GM23248 (cell line): ENCODE data around the gene TWIST1. TPM values are rescaled to one million over a fixed set of nuclear protein-coding genes. Genes with fewer than 3 reads are reported as not detected.
A peak's percentile ranks its signal among the peaks of the same experiment; 100 is the strongest.

Experiments used
- DNase-seq: peaks from one replicate; pipeline ENCODE4 v3.0.0-alpha.2; 2015
- H2AFZ ChIP-seq: fragments of 200-600 bp; sonication (generic); 2 replicates; pipeline ENCODE4 v1.6.1; 2016; ENCODE audit warnings: antibody characterized with exemption
- H3F3A ChIP-seq: fragments of 200-600 bp; sonication (generic); 2 replicates; pipeline ENCODE4 v1.6.1; 2016; ENCODE audit warnings: mild to moderate bottlenecking, antibody characterized with exemption, mixed run types; ENCODE audit not compliant: insufficient read depth
- H3K27ac ChIP-seq: fragments of 200-600 bp; sonication (generic); 2 replicates; pipeline ENCODE4 v1.5.1; 2016; ENCODE audit warnings: mild to moderate bottlenecking
- H3K27me3 ChIP-seq: fragments of 200-600 bp; sonication (generic); replicated peaks from 2 replicates; pipeline ENCODE4 v1.6.1; 2016; ENCODE audit warnings: mild to moderate bottlenecking; ENCODE audit not compliant: insufficient read depth
- H3K36me3 ChIP-seq: fragments of 200-600 bp; sonication (generic); 2 replicates; pipeline ENCODE4 v1.6.1; 2016; ENCODE audit warnings: low read depth, mild to moderate bottlenecking
- H3K4me1 ChIP-seq: fragments of 200-600 bp; sonication (generic); 2 replicates; pipeline ENCODE4 v1.6.1; 2016; ENCODE audit warnings: mild to moderate bottlenecking; ENCODE audit not compliant: insufficient read depth
- H3K4me2 ChIP-seq: fragments of 200-600 bp; sonication (generic); one replicate; pipeline ENCODE4 v1.6.1; 2016; ENCODE audit warnings: mild to moderate bottlenecking; ENCODE audit not compliant: unreplicated experiment
- H3K4me3 ChIP-seq: fragments of 200-600 bp; sonication (generic); 2 replicates; pipeline ENCODE4 v1.5.1; 2016; ENCODE audit warnings: mild to moderate bottlenecking
- H3K79me2 ChIP-seq: fragments of 200-600 bp; sonication (generic); 2 replicates; pipeline ENCODE4 v1.6.1; 2016; ENCODE audit warnings: mild to moderate bottlenecking; ENCODE audit not compliant: insufficient read depth
- H3K9ac ChIP-seq: fragments of 200-600 bp; sonication (generic); 2 replicates; pipeline ENCODE4 v1.6.1; 2016; ENCODE audit warnings: mild to moderate bottlenecking
- H3K9me2 ChIP-seq: fragments of 200-600 bp; sonication (generic); 2 replicates; pipeline ENCODE4 v1.6.1; 2016; ENCODE audit warnings: mixed run types, mild to moderate bottlenecking, moderate library complexity; ENCODE audit not compliant: insufficient read depth
- H3K9me3 ChIP-seq: fragments of 200-600 bp; sonication (generic); one replicate; pipeline ENCODE4 v1.6.1; 2017; ENCODE audit warnings: low read depth
- H4K20me1 ChIP-seq: fragments of 200-600 bp; sonication (generic); 2 replicates; pipeline ENCODE4 v1.6.0; 2016; ENCODE audit not compliant: insufficient read depth
- EZH2 ChIP-seq: fragments of 200-600 bp; sonication (generic); IDR thresholded peaks from 2 replicates; pipeline ENCODE4 v1.6.1; 2018; ENCODE audit warnings: antibody characterized with exemption, mild to moderate bottlenecking; ENCODE audit not compliant: insufficient read depth, poor library complexity, severe bottlenecking
- EZH2phosphoT487 ChIP-seq: fragments of 200-600 bp; sonication (generic); IDR thresholded peaks from 2 replicates; pipeline ENCODE4 v1.6.1; 2018; ENCODE audit warnings: antibody characterized with exemption, moderate library complexity, mild to moderate bottlenecking, low read depth; ENCODE audit not compliant: insufficient read depth
- WGBS, 2 experiments: methylation state at CpG; one replicate each; pipeline ENCODE4 v1.1.6; 2015 to 2017; ENCODE audit warnings: low lambda C conversion rate in 2 of 2, low coverage in 1 of 2; ENCODE audit errors: missing lambda C conversion rate in 2 of 2; 5-methylcytosine and 5-hydroxymethylcytosine counted together
- in situ Hi-C: fragments of 300-500 bp; cut with MboI; formaldehyde crosslinking; loops from 2 replicates; pipeline ENCODE4 v1.15.0; 2020
- polyA plus RNA-seq: library from polyadenylated mRNA; unstranded; fragments of >200 nt; fragmentation: Nextera tagmentation; extraction: Ambion mirVana; gene quantifications from 2 replicates; pipeline ENCODE4 v1.2.1, GENCODE V29; 2016
- total RNA-seq: library from RNA; depleted of rRNA; stranded (reverse); fragments of >200 nt; shearing (Covaris generic); gene quantifications from 2 replicates; pipeline ENCODE4 v1.2.3, GENCODE V29; 2014

TWIST1 gene
- total and polyA plus RNA-seq, 2 experiments from 2014 or later, result 17.2 to 47.8 TPM

GRCh38 chr7:19144661-19145433 lies 27.4 kb upstream of the TWIST1 start, which contains the start of gene FERD3L:
Gene FERD3L, minus strand, starts transcription at chr7:19145421. Its CDS starts 59 bp downstream, at chr7:19145362.
- H3K36me3 ChIP-seq, result no peaks in the 10 kb centered on the region
- no peaks in the 10 kb centered on the region for H3F3A ChIP-seq
- H3K4me1 ChIP-seq, result no peaks in the 10 kb centered on the region
- no peak within 1 kb of the TSS for H3K27ac ChIP-seq
- no peak within 1 kb of the TSS for H3K9ac ChIP-seq
- WGBS, 2 experiments, result 42 to 48% methylated on average over 40 to 51 of the region's 51 CpGs
- H3K27me3 ChIP-seq, result no peaks in the 10 kb centered on the region
- H2AFZ ChIP-seq, result peak within 1 kb of the TSS; percentile 73
- no peaks in the 10 kb centered on the region; the same call in 1 of the 2 replicates for H3K9me2 ChIP-seq
- H3K9me3 ChIP-seq, result no peaks in the 10 kb centered on the region
- peak within 1 kb of the TSS; percentile 66 for H3K4me2 ChIP-seq
- in situ Hi-C loops, result no loop called here
- no peaks in the 10 kb centered on the region for H3K79me2 ChIP-seq
- peak within 1 kb of the TSS; percentile 62 for H3K4me3 ChIP-seq
- DNase-seq, result peak; percentile 12
- no peaks in the 10 kb centered on the region for H4K20me1 ChIP-seq
- TF ChIP-seq EZH2 (no peak), EZH2phosphoT487 (no peak)

GRCh38 chr7:19143881-19144574 lies 26.6 kb upstream of the TWIST1 start:
- Histone ChIP-seq H3K9me2 (no peaks in the 10 kb centered on the region), H2AFZ (peak overlapping the region; percentile 73), H3K9ac (no peak overlapping the region), H3K9me3 (no peaks in the 10 kb centered on the region), H3K4me1 (no peaks in the 10 kb centered on the region), H3K4me2 (peak overlapping the region; percentile 66), H3F3A (no peaks in the 10 kb centered on the region), H3K79me2 (no peaks in the 10 kb centered on the region), H3K27me3 (no peaks in the 10 kb centered on the region), H3K4me3 (peak overlapping the region; percentile 62), H4K20me1 (no peaks in the 10 kb centered on the region), H3K36me3 (no peaks in the 10 kb centered on the region), H3K27ac (no peak overlapping the region)
- WGBS, 2 experiments, result 19 to 22% methylated on average over 30 of the region's 30 CpGs
- in situ Hi-C loops, result no loop called here
- TF ChIP-seq EZH2phosphoT487 (no peak), EZH2 (no peak)
- peak; percentile 7 for DNase-seq

GRCh38 chr7:19139706-19140327 lies 22.4 kb upstream of the TWIST1 start:
- no peaks in the 10 kb centered on the region for H3K79me2 ChIP-seq
- H4K20me1 ChIP-seq, result no peaks in the 10 kb centered on the region
- 86 to 88% methylated on average over 4 of the region's 4 CpGs for WGBS, 2 experiments
- no peaks in the 10 kb centered on the region for H3K9me3 ChIP-seq
- no peaks in the 10 kb centered on the region for H3K36me3 ChIP-seq
- no peak overlapping the region for H2AFZ ChIP-seq
- no peak overlapping the region for H3K4me3 ChIP-seq
- H3F3A ChIP-seq, result no peaks in the 10 kb centered on the region
- DNase-seq, result peak; percentile 3
- TF ChIP-seq EZH2phosphoT487 (no peak), EZH2 (no peak)
- H3K4me2 ChIP-seq, result no peak overlapping the region
- H3K9me2 ChIP-seq, result no peaks in the 10 kb centered on the region
- H3K27me3 ChIP-seq, result no peaks in the 10 kb centered on the region
- in situ Hi-C loops, result no loop called here
- no peak overlapping the region for H3K27ac ChIP-seq
- H3K9ac ChIP-seq, result no peak overlapping the region
- H3K4me1 ChIP-seq, result no peaks in the 10 kb centered on the region

GRCh38 chr7:19133886-19134285 lies 16.4 kb upstream of the TWIST1 start:
- no peak overlapping the region for H3K4me3 ChIP-seq

More at GRCh38 chr7:19133886-19134285, 16.4 kb upstream of the TWIST1 start:
- no peak for TF ChIP-seq EZH2
- Histone ChIP-seq H3K27ac (no peak overlapping the region), H3K9me3 (no peaks in the 10 kb centered on the region), H3F3A (no peaks in the 10 kb centered on the region), H3K9ac (no peak overlapping the region), H3K9me2 (no peaks in the 10 kb centered on the region), H3K4me1 (peaks cover 6% of the 10 kb centered on the region), H2AFZ (no peak overlapping the region), H3K36me3 (no peaks in the 10 kb centered on the region), H4K20me1 (no peaks in the 10 kb centered on the region), H3K27me3 (no peaks in the 10 kb centered on the region), H3K79me2 (no peaks in the 10 kb centered on the region), H3K4me2 (peak overlapping the region; percentile 24)
- WGBS, 2 experiments, result 35% methylated on average over 4 of the region's 4 CpGs
- in situ Hi-C loops, result no loop called here
- DNase-seq, result peak; percentile 39
